ENCODE measurements around the gene SPATA17.

DNA sequence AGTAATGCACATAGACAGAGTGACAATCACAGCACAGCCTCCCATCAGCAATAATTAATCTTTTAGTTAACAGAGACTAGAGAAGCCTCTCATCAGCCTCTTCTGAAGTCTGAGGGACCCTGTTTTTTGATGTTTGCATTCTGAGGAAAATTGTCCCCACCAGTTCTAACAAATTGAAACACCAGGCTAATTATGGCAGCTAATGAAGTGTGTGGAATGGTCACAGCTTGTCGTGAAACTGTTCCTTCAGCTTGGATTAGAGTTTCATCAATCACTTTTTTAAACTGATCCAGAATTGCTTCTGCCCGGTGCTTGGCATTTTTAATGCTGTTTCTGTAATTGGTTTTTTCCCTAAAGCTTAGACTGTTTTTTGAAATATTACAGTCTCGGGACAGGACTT, 208.0 kb downstream of the SPATA17 start:
- no peak for TF ChIP-seq POLR2A (IDR thresholded peaks at IDR 0.05)
- no peak for TF ChIP-seq CTCF (IDR thresholded peaks at IDR 0.05 in 8 of 11, conservative IDR thresholded peaks at IDR 0.05 in 3 of 11)
- no peak for TF ChIP-seq POLR2AphosphoS5 (IDR thresholded peaks at IDR 0.05)

All from spleen (tissue), 7 donors.